Skin epidermis (tissue), 12 donors: ENCODE data around the gene CMTM8.

Experiments used
- H3K27ac ChIP-seq, 21 experiments: fragments of 200-600 bp; sonication (generic) in 11 of 21; one replicate each; pipeline ENCODE4 v1.5.0; 2020; ENCODE audit warnings: mild to moderate bottlenecking in 3 of 21, inconsistent platforms in 2 of 21, moderate library complexity in 2 of 21
- H3K4me3 ChIP-seq, 7 experiments: fragments of 200-600 bp; sonication (generic) in 2 of 7; one replicate each; pipeline ENCODE4 v1.5.0; 2020; ENCODE audit warnings: inconsistent platforms in 2 of 7, mild to moderate bottlenecking in 2 of 7, moderate library complexity in 1 of 7

The CMTM8 gene

DNA sequence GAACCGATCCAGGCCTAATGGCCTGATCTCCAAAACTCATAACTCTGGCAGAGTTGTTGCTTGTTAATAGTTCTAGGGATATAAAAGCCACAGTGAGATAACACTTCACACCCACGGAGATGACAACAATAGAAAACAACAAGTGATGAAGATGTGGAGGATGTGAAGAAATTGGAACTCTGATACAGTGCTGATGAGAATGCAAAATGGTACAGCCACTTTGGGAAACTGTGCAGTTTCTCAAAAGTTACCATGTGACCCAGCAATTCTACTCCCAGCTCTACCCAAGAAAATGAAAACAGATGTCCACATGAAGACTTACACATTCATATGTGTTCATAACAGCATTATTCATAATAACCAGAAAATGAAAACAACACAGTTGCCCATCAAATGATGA, 157.0 kb downstream of the CMTM8 start:
- Histone ChIP-seq H3K27ac (no peak overlapping the region), H3K4me3 (no peak overlapping the region)

- Histone ChIP-seq H3K27ac (peak overlapping the region in 3 of 21 experiments; percentile 11 to 55 (median 11)), H3K4me3 (no peak overlapping the region)
Measured at GRCh38 chr3:32397941-32398340, 159.5 kb downstream of the CMTM8 start.

- no peak overlapping the region for H3K4me3 ChIP-seq
Measured at GRCh38 chr3:32398531-32398930, 160.1 kb downstream of the CMTM8 start.

DNA sequence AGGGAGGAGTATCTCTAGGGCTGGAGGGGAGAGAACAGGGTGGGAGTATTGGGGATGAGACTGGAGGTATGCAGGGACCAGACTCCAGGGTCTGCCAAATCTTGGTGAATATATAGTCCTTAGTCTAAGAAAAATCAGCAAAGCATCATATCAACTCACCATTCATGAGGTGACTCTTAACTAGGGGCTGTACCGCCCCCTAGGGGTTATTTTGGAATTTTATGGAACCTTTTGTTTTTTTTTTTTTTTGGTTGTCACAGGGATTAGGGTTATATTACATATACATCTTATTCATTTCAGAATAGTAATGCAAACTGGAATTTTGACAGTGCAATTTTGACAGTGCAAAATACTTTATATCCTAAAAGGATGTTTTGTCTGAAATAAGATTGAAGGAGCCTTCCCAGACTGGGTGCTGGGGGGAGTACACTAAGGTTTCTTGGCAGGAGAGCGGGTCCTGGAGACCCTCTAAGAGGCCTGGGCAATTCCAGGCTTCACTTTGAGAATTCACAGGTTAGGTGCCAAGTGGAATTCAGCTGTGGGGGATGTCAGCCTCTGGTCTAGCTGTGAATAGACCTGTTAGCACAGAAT, 160.6 kb downstream of the CMTM8 start:
- Histone ChIP-seq H3K27ac (peak overlapping the region in 7 of 21 experiments; percentile 1 to 55 (median 30)), H3K4me3 (no peak overlapping the region)

More at GRCh38 chr3:32398531-32398930, 160.1 kb downstream of the CMTM8 start:
- peak overlapping the region in 8 of 21 experiments; percentile 1 to 55 (median 32) for H3K27ac ChIP-seq

DNA sequence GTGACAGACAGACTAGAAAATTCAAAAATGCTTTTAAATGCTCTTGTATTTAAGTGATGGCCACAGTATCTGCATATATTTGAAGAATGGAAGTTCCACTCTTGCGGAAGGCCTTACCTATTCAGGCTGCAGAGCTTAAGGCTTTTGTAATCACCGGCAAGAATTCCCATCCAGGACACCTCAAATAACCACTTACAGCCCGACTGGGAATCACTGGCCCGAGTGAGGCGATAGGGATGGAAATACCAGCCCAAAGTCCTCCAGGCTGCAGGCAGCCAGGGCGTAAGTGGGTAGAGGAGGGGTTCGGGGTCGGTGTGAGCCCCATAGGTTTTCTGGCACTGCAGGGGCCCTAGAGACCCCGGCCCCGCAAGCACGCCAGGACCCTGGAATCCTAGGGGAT, 162.6 kb downstream of the CMTM8 start:
- Histone ChIP-seq H3K4me3 (peak overlapping the region; percentile 31 to 50 (median 34)), H3K27ac (peak overlapping the region in 20 of 21 experiments; percentile 65 to 97 (median 87))

DNA sequence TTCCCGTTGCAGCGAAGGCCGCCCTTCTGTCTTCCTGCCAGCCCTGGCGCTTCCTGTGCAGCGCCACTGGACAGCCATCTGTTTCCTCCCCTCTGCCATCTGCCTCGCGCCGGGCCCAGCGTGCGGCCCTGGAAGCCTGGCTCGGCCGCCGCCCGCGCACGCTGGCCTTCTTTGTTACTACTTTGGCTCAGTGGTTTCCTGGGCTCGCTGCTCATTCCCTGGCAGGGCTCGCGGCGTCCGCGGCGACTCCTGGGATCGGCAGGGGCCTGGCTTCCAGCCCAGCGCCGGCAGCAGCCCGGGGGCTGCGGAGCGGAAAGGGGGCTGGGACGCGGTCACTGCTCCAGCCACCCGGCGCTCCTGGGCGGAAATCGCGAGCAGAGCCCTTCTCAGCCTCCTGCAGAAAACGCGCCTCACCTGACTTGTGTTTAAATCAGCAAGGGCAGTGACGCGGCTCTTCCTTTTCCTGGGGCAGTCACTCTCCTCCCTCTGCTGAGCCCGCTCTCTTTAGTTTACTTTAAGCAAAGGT, 163.1 kb downstream of the CMTM8 start:
- H3K27ac ChIP-seq, result peak overlapping the region; percentile 24 to 97 (median 87)
- peak overlapping the region; percentile 31 to 50 (median 34) for H3K4me3 ChIP-seq

DNA sequence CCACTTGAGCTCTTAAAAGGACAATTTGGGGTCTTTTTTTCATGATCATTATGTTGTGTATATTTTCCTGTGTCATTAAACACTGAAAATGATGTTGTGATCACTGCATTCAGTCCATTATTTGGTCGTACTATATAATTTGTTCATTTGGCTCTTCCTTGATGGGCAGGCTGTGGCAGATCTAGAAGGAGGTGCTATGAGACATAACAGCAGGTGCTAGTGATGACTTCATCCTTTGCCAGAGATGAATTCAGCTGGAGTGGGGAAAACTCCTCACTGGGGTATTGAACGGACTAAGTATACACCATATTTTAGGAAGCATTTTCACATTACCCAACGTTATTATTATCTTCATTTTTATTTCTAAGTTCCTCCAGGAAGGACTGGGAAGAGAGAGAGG, 165.2 kb downstream of the CMTM8 start:
- no peak overlapping the region for H3K4me3 ChIP-seq
- peak overlapping the region in 4 of 21 experiments; percentile 86 to 97 (median 94) for H3K27ac ChIP-seq

DNA sequence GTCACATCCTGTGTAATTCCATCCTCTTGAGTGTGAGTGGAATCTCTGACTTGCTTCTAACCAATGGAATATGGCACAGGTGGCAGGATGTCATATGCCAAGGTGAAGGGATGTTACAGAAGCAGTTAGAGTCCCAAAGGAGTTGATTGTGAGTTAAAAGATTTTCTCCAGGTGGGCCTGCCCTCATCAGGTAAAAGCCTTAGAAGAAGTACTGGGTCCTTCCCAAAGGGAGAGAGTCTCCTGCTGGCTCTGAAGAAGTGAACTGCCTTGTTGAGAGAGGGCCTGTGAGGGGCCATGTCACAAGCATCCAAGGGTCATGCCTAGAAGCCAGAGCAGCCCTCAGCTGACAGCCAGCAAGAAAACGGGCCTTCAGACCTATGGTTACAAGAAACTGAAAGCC, 166.2 kb downstream of the CMTM8 start:
- peak overlapping the region in 1 of 21 experiments; percentile 75 for H3K27ac ChIP-seq

GRCh38 chr3:32405155-32405554, 166.7 kb downstream of the CMTM8 start:
- Histone ChIP-seq H3K27ac (peak overlapping the region in 3 of 21 experiments; percentile 50 to 75 (median 59)), H3K4me3 (no peak overlapping the region)

More for the DNA sequence above, 166.2 kb downstream of the CMTM8 start:
- no peak overlapping the region for H3K4me3 ChIP-seq

GRCh38 chr3:32405711-32406323, 167.3 kb downstream of the CMTM8 start:
- H3K27ac ChIP-seq, result peak overlapping the region in 5 of 21 experiments; percentile 12 to 75 (median 59)

GRCh38 chr3:32406486-32407408, 168.3 kb downstream of the CMTM8 start:
- H3K27ac ChIP-seq, result peak overlapping the region in 15 of 21 experiments; percentile 1 to 75 (median 51)

More at GRCh38 chr3:32405711-32406323, 167.3 kb downstream of the CMTM8 start:
- no peak overlapping the region for H3K4me3 ChIP-seq

GRCh38 chr3:32410367-32411246, 172.1 kb downstream of the CMTM8 start:
- H3K27ac ChIP-seq, result peak overlapping the region in 7 of 21 experiments; percentile 21 to 63 (median 39)
- no peak overlapping the region for H3K4me3 ChIP-seq

More at GRCh38 chr3:32406486-32407408, 168.3 kb downstream of the CMTM8 start:
- H3K4me3 ChIP-seq, result no peak overlapping the region

DNA sequence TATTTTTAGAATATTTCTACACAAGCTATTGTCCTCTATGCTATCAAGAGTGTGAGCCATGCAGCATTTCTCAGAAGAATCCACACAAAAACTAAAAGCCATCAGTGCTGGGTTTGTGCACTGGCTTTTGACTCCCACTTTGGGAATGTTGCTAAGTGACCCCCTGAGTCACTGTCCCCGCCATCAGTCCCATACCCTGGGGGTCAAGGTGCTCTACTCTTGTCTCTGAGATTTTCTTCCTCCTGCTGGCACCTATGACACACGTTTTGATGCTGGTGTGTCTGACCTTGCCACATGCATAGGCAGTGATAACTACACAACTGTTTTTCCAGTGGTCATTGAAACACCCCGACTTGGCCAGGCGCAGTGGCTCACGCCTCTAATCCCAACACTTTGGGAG, 173.0 kb downstream of the CMTM8 start:
- Histone ChIP-seq H3K27ac (peak overlapping the region in 1 of 21 experiments; percentile 15), H3K4me3 (no peak overlapping the region)

- H3K27ac ChIP-seq, result no peak overlapping the region
- no peak overlapping the region for H3K4me3 ChIP-seq
Measured at GRCh38 chr3:32412887-32413286, 174.4 kb downstream of the CMTM8 start.

- Histone ChIP-seq H3K4me3 (no peak overlapping the region), H3K27ac (peak overlapping the region in 9 of 21 experiments; percentile 9 to 77 (median 52))
Measured at GRCh38 chr3:32413845-32414521, 175.5 kb downstream of the CMTM8 start.

DNA sequence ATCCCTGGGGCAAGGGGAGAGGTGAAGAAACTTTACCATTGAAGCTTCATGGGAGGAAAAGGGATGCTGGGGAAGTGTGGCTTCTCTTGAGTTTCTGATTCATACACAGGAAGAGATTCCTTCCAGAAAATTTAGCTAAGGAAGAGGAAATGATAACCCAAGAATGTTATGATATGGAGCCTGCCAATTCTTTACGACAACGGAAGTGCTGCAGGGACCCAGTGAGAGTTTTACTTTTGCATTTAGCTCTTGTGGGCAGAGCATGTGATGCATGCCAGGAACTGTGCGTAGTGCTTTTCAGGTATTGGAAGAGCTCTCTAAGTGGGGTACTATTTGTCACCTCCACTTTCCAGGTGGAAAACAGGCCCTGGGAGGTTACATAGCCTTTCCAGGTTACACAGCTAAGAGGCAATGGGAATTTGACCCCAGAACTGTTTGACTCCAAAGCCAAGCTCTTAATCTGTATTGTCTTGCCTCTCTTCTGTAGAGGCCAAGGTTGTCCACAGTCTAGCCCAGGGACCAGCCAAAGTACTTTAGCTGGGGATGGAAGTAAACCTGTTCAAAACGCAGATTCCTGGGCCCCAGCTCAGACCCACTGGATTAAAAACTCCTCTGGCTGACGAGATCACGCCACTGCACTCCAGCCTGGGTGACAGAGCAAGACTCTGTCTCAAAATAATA, 176.2 kb downstream of the CMTM8 start:
- H3K4me3 ChIP-seq, result no peak overlapping the region
- peak overlapping the region in 16 of 21 experiments; percentile 5 to 77 (median 52) for H3K27ac ChIP-seq

DNA sequence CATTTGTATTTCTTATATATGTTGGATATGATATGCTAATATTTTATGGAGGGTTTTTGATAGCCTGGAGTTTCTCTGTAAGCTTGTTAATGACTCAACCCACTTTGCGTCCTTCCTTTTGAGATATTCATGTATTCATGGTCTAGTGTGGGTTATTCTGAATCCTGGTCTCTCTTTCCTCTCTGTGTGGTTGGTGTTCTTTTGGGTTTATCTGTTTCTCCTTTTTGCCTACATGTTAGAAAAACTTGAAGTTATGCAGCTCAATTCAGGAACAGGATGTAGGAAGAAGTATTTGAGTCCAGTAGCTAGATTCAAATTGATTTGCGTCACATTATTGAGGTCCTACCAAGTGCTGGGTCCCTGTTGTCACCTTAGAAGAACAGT, 181.3 kb downstream of the CMTM8 start:
- H3K27ac ChIP-seq, result peak overlapping the region in 19 of 21 experiments; percentile 10 to 84 (median 65)
- no peak overlapping the region for H3K4me3 ChIP-seq
